AG04450 (cell line): Measurements from ENCODE around the gene MAPK7. TPM values are rescaled to one million over a fixed set of nuclear protein-coding genes. Genes with fewer than 3 reads are reported as not detected.

Experiments used
- CTCF ChIA-PET: fragments of 300-600, 350-600 bp; formaldehyde crosslinking; extraction: SDS; loops from one replicate; lab custom pipeline; 2022; ENCODE audit warnings: antibody characterized with exemption, inconsistent platforms; lab: Charles Lee
- POLR2A ChIA-PET: fragments of 350-600 bp; formaldehyde crosslinking; extraction: SDS; loops from one replicate; lab custom pipeline; 2021; ENCODE audit warnings: antibody characterized with exemption, inconsistent platforms; lab: Yijun Ruan, JAX
- DNase-seq: peaks from one replicate; pipeline ENCODE4 v3.0.0-alpha.2; 2011; ENCODE audit warnings: low read depth, low spot score
- H3K27ac ChIP-seq: one replicate; pipeline ENCODE4 v1.5.1; 2012; ENCODE audit warnings: low read depth, low read length, control low read depth
- H3K27me3 ChIP-seq: one replicate; pipeline ENCODE4 v1.6.0; 2012; ENCODE audit warnings: low read length; ENCODE audit not compliant: control insufficient read depth, insufficient read depth
- H3K4me3 ChIP-seq: 2 replicates; pipeline ENCODE4 v1.5.1; 2011; ENCODE audit warnings: mild to moderate bottlenecking, low read depth, low read length, control low read depth
- H3K9me3 ChIP-seq: 2 replicates; pipeline ENCODE4 v1.5.1; 2012; ENCODE audit warnings: low read length; ENCODE audit not compliant: control insufficient read depth, insufficient read depth
- CTCF ChIP-seq: IDR thresholded peaks from 2 replicates; pipeline ENCODE4 v1.5.1; 2011; ENCODE audit warnings: low read depth, low read length, control low read depth, inconsistent platforms
- polyA plus RNA-seq: library from polyadenylated mRNA; depleted of rRNA; stranded (reverse); fragments of >200 nt; gene quantifications from 2 replicates; pipeline ENCODE4 v1.2.3, GENCODE V29; 2011

The MAPK7 gene
- polyA plus RNA-seq, 1 experiment = 6.2 TPM

GRCh38 chr17:19381361-19381740 lies 3.1 kb downstream of the MAPK7 start:
- H3K9me3 ChIP-seq = no peaks in the 10 kb centered on the region; the same call in 1 of the 2 replicates
- ChIA-PET CTCF (interaction anchor here (1.4 to 2.0 kb wide), 2 partner anchors 19 to 66 kb away, joined by 3 to 7 read pairs; partner anchors contain the start of gene B9D1), POLR2A (no interaction called here)
- TF ChIP-seq CTCF = no peak
- H3K4me3 ChIP-seq = no peak overlapping the region
- H3K27ac ChIP-seq = no peak overlapping the region
- H3K27me3 ChIP-seq = no peaks in the 10 kb centered on the region
- no peak for DNase-seq

GRCh38 chr17:19381741-19382444 lies 3.6 kb downstream of the MAPK7 start:
- Histone ChIP-seq H3K27me3 (no peaks in the 10 kb centered on the region), H3K9me3 (no peaks in the 10 kb centered on the region; the same call in 1 of the 2 replicates), H3K4me3 (no peak overlapping the region), H3K27ac (peak overlapping the region; percentile 11)
- no peak for DNase-seq
- ChIA-PET POLR2A (no interaction called here), CTCF (no interaction called here)
- no peak for TF ChIP-seq CTCF

- DNase-seq = no peak
- Histone ChIP-seq H3K27ac (peak overlapping the region; percentile 11), H3K27me3 (no peaks in the 10 kb centered on the region), H3K9me3 (no peaks in the 10 kb centered on the region), H3K4me3 (no peak overlapping the region)
- no peak for TF ChIP-seq CTCF
- POLR2A ChIA-PET = no interaction called here
- CTCF ChIA-PET = no interaction called here
Measured at GRCh38 chr17:19382531-19383444, 4.5 kb downstream of the MAPK7 start.

- Histone ChIP-seq H3K27ac (peak overlapping the region; percentile 78), H3K27me3 (no peaks in the 10 kb centered on the region), H3K4me3 (peak overlapping the region; percentile 3; the same call in 1 of the 2 replicates), H3K9me3 (no peaks in the 10 kb centered on the region)
- DNase-seq = no peak
- TF ChIP-seq CTCF = no peak
- CTCF ChIA-PET = interaction anchor here (2.0 to 2.3 kb wide), 2 partner anchors 21 to 64 kb away, joined by 5 to 18 read pairs; partner anchors contain the start of gene B9D1
- POLR2A ChIA-PET = interaction anchor here (0.6 to 2.1 kb wide), 3 partner anchors 19 to 120 kb away, joined by 3 to 16 read pairs (median 3); no protein-coding TSS in a partner anchor
Measured at GRCh38 chr17:19383681-19384470, 5.6 kb downstream of the MAPK7 start.
